HepG2 (cell line): ENCODE measurements around the gene OTC. TPM values are rescaled to one million over a fixed set of nuclear protein-coding genes. Genes with fewer than 3 reads are reported as not detected.

Experiments
- FOSL1 ChIP-seq: sonication (generic); formaldehyde crosslinking; IDR thresholded peaks from 2 replicates; pipeline ENCODE4 v1.9.0; 2021; ENCODE audit warnings: missing genetic modification reagents, borderline replicate concordance
- GTF3A ChIP-seq: sonication (generic); formaldehyde crosslinking; conservative IDR thresholded peaks from 2 replicates; pipeline ENCODE4 v1.4.0; 2020; ENCODE audit warnings: mild to moderate bottlenecking, missing genetic modification reagents
- HCFC1 ChIP-seq: fragments of 150-350 bp; IDR thresholded peaks from 2 replicates; pipeline ENCODE4 v1.6.1; 2014; ENCODE audit warnings: low read depth, low read length
- HNRNPH1 ChIP-seq: fragments of 200-400 bp; formaldehyde crosslinking; optimal IDR thresholded peaks from 2 replicates; pipeline ENCODE3; 2017; ENCODE audit warnings: mild to moderate bottlenecking, low read depth, low read length
- KDM5B ChIP-seq: sonication (generic); formaldehyde crosslinking; IDR thresholded peaks from 2 replicates; pipeline ENCODE4 v1.4.0; 2020; ENCODE audit warnings: missing genetic modification reagents, mild to moderate bottlenecking, borderline replicate concordance
- NCOA1 ChIP-seq: sonication (generic); formaldehyde crosslinking; IDR thresholded peaks from 2 replicates; pipeline ENCODE4 v1.9.0; 2021; ENCODE audit warnings: missing genetic modification reagents
- NR1H2 ChIP-seq: sonication (generic); formaldehyde crosslinking; IDR thresholded peaks from 2 replicates; pipeline ENCODE4 v1.8.1; 2022; ENCODE audit warnings: low read depth, missing genetic modification reagents, borderline replicate concordance
- RBM22 ChIP-seq: fragments of 200-400 bp; formaldehyde crosslinking; optimal IDR thresholded peaks from 2 replicates; pipeline ENCODE3; 2017; ENCODE audit warnings: mild to moderate bottlenecking, low read length, moderate library complexity
- SMAD9 ChIP-seq: sonication (generic); formaldehyde crosslinking; IDR thresholded peaks from 2 replicates; pipeline ENCODE4 v1.5.1; 2020; ENCODE audit warnings: mild to moderate bottlenecking, missing genetic modification reagents
- TGIF2 ChIP-seq: IDR thresholded peaks from 2 replicates; pipeline ENCODE4 v1.6.1; 2016; ENCODE audit warnings: control low read depth, missing compliant biosample characterization
- ZMYM4 ChIP-seq: sonication (generic); formaldehyde crosslinking; IDR thresholded peaks from 2 replicates; pipeline ENCODE4 v1.8.1; 2023; ENCODE audit warnings: mild to moderate bottlenecking, missing genetic modification reagents
- ZNF20 ChIP-seq: sonication (generic); formaldehyde crosslinking; IDR thresholded peaks from 2 replicates; pipeline ENCODE4 v1.4.0; 2020; ENCODE audit warnings: mild to moderate bottlenecking, moderate library complexity, missing genetic modification reagents
- ZNF225 ChIP-seq: sonication (generic); formaldehyde crosslinking; IDR thresholded peaks from 2 replicates; pipeline ENCODE4 v1.4.0; 2020; ENCODE audit warnings: mild to moderate bottlenecking, missing genetic modification reagents
- ZNF331 ChIP-seq: sonication (generic); formaldehyde crosslinking; IDR thresholded peaks from 2 replicates; pipeline ENCODE4 v1.4.0; 2020; ENCODE audit warnings: missing genetic modification reagents
- ZNF333 ChIP-seq: sonication (generic); formaldehyde crosslinking; IDR thresholded peaks from 2 replicates; pipeline ENCODE4 v1.4.0; 2020; ENCODE audit warnings: mild to moderate bottlenecking, missing genetic modification reagents, borderline replicate concordance
- ZNF720 ChIP-seq: sonication (generic); formaldehyde crosslinking; IDR thresholded peaks from 2 replicates; pipeline ENCODE4 v1.4.0; 2020; ENCODE audit warnings: missing genetic modification reagents
- ZNF747 ChIP-seq: sonication (generic); formaldehyde crosslinking; IDR thresholded peaks from 2 replicates; pipeline ENCODE4 v1.8.1; 2023; ENCODE audit warnings: missing genetic modification reagents, mild to moderate bottlenecking, borderline replicate concordance
- polyA plus RNA-seq, 8 experiments: library from polyadenylated mRNA; depleted of rRNA in 3 of 8; stranded (reverse) in 7 of 8; unstranded in 1 of 8; fragments of >200 nt; fragmentation: Illumina TruSeq in 4 of 8; extraction: Trizol in 4 of 8; gene quantifications; 2 replicates each; pipeline versions ENCODE4 v1.2.1 to v1.2.3, GENCODE V29; 2011 to 2016; ENCODE audit warnings: low read depth in 4 of 8, missing spikeins in 1 of 8, mixed read lengths in 1 of 8; ENCODE audit not compliant: insufficient read depth in 1 of 8
- total RNA-seq, 5 experiments: library from RNA; depleted of rRNA; stranded (reverse); fragments of >200 nt; fragmentation: Illumina TruSeq; extraction: Trizol; gene quantifications; 2 replicates each; pipeline ENCODE4 v1.2.3, GENCODE V29; 2016; ENCODE audit warnings: low read depth in 1 of 5
- TF ChIP-seq, protein P1 (sequence below): sonication (generic); formaldehyde crosslinking; IDR thresholded peaks from 2 replicates; pipeline ENCODE4 v1.4.0; 2020; ENCODE audit warnings: mild to moderate bottlenecking, missing genetic modification reagents
- TF ChIP-seq, protein P2 (sequence below): sonication (generic); formaldehyde crosslinking; conservative IDR thresholded peaks from 2 replicates; pipeline ENCODE4 v1.4.0; 2020; ENCODE audit warnings: mild to moderate bottlenecking, missing genetic modification reagents, moderate library complexity
- TF ChIP-seq, protein P3 (sequence below): sonication (generic); formaldehyde crosslinking; IDR thresholded peaks from 2 replicates; pipeline ENCODE4 v1.5.1; 2020; ENCODE audit warnings: mild to moderate bottlenecking, missing genetic modification reagents, borderline replicate concordance
- TF ChIP-seq, protein P4 (sequence below): sonication (generic); formaldehyde crosslinking; IDR thresholded peaks from 2 replicates; pipeline ENCODE4 v1.4.0; 2020; ENCODE audit warnings: missing genetic modification reagents

OTC gene
- total and polyA plus RNA-seq, 2 of the 13 experiments (the other 11 are each of a cell fraction or from before 2014, with no cell fraction given), result 0.04 to 1.8 TPM

DNA sequence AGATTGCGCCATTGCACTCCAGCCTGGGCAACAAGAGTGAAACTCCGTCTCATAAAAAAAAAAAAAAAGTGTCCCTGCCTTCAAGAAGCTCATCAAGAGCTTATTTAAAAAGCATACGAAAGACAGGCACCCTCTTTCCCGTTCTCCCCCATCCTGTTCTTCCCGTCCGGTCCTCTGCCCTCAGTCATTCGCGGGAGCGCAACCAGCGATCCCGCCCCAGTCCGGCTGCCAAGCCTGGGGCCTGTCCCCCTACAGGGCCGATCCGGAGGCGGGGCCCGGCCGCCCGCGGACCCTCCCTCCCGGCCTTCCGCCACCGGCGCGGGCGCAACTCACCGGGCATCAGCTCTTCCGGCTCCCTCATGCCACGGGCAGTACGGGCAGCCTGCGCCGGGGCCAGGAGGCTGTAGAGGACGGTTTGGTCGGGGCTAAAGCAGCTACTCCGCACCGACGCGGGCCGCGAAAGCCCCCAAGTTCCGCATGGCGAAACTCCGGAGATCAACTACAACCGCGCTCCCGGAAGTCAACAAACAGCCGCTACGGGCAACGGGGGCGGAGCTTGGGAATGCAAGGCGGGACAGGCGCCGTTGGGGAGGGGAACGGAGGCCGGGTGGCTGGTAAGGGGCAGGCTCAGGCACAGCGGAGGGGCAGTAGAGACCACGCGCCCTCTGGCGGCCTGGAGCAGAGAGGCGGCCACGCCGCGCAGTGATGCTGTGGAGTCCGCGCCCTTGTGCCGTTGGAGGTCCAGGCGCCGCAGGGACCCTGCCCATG is 25.2 kb upstream of the OTC start, which contains the start of gene RPGR (continued):
- TF ChIP-seq, protein P1, sequence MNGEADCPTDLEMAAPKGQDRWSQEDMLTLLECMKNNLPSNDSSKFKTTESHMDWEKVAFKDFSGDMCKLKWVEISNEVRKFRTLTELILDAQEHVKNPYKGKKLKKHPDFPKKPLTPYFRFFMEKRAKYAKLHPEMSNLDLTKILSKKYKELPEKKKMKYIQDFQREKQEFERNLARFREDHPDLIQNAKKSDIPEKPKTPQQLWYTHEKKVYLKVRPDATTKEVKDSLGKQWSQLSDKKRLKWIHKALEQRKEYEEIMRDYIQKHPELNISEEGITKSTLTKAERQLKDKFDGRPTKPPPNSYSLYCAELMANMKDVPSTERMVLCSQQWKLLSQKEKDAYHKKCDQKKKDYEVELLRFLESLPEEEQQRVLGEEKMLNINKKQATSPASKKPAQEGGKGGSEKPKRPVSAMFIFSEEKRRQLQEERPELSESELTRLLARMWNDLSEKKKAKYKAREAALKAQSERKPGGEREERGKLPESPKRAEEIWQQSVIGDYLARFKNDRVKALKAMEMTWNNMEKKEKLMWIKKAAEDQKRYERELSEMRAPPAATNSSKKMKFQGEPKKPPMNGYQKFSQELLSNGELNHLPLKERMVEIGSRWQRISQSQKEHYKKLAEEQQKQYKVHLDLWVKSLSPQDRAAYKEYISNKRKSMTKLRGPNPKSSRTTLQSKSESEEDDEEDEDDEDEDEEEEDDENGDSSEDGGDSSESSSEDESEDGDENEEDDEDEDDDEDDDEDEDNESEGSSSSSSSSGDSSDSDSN (CRISPR knock-in tag), result peak; percentile 86
- TF ChIP-seq HCFC1 (peak; percentile 25; the same call in 1 of the 2 replicates), NR1H2 (CRISPR knock-in tag) (no peak), ZMYM4 (peak; percentile 94), FOSL1 (CRISPR knock-in tag) (no peak), RBM22 (no peak), SMAD9 (CRISPR knock-in tag) (no peak), ZNF331 (CRISPR knock-in tag) (no peak), ZNF333 (CRISPR knock-in tag) (no peak), KDM5B (peak; percentile 70; the same call in 1 of the 2 replicates), ZNF720 (no peak), ZNF747 (CRISPR knock-in tag) (peak; percentile 58; the same call in 1 of the 2 replicates), GTF3A (CRISPR knock-in tag) (no peak), NCOA1 (CRISPR knock-in tag) (no peak), HNRNPH1 (no peak), TGIF2 (no peak; the same call in 1 of the 2 replicates), ZNF225 (CRISPR knock-in tag) (no peak), ZNF20 (no peak)
- TF ChIP-seq, protein P2, sequence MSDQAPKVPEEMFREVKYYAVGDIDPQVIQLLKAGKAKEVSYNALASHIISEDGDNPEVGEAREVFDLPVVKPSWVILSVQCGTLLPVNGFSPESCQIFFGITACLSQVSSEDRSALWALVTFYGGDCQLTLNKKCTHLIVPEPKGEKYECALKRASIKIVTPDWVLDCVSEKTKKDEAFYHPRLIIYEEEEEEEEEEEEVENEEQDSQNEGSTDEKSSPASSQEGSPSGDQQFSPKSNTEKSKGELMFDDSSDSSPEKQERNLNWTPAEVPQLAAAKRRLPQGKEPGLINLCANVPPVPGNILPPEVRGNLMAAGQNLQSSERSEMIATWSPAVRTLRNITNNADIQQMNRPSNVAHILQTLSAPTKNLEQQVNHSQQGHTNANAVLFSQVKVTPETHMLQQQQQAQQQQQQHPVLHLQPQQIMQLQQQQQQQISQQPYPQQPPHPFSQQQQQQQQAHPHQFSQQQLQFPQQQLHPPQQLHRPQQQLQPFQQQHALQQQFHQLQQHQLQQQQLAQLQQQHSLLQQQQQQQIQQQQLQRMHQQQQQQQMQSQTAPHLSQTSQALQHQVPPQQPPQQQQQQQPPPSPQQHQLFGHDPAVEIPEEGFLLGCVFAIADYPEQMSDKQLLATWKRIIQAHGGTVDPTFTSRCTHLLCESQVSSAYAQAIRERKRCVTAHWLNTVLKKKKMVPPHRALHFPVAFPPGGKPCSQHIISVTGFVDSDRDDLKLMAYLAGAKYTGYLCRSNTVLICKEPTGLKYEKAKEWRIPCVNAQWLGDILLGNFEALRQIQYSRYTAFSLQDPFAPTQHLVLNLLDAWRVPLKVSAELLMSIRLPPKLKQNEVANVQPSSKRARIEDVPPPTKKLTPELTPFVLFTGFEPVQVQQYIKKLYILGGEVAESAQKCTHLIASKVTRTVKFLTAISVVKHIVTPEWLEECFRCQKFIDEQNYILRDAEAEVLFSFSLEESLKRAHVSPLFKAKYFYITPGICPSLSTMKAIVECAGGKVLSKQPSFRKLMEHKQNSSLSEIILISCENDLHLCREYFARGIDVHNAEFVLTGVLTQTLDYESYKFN (CRISPR knock-in tag), result peak; percentile 50
- TF ChIP-seq, protein P3, sequence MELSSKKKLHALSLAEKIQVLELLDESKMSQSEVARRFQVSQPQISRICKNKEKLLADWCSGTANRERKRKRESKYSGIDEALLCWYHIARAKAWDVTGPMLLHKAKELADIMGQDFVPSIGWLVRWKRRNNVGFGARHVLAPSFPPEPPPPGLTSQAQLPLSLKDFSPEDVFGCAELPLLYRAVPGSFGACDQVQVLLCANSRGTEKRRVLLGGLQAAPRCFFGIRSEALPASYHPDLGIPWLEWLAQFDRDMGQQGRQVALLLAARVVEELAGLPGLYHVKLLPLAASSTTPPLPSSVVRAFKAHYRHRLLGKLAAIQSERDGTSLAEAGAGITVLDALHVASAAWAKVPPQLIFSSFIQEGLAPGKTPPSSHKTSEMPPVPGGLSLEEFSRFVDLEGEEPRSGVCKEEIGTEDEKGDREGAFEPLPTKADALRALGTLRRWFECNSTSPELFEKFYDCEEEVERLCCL (CRISPR knock-in tag), result no peak
- TF ChIP-seq, protein P4, sequence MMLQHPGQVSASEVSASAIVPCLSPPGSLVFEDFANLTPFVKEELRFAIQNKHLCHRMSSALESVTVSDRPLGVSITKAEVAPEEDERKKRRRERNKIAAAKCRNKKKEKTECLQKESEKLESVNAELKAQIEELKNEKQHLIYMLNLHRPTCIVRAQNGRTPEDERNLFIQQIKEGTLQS (CRISPR knock-in tag), result no peak
